ENCODE measurements around the gene PILRA.

DNA sequence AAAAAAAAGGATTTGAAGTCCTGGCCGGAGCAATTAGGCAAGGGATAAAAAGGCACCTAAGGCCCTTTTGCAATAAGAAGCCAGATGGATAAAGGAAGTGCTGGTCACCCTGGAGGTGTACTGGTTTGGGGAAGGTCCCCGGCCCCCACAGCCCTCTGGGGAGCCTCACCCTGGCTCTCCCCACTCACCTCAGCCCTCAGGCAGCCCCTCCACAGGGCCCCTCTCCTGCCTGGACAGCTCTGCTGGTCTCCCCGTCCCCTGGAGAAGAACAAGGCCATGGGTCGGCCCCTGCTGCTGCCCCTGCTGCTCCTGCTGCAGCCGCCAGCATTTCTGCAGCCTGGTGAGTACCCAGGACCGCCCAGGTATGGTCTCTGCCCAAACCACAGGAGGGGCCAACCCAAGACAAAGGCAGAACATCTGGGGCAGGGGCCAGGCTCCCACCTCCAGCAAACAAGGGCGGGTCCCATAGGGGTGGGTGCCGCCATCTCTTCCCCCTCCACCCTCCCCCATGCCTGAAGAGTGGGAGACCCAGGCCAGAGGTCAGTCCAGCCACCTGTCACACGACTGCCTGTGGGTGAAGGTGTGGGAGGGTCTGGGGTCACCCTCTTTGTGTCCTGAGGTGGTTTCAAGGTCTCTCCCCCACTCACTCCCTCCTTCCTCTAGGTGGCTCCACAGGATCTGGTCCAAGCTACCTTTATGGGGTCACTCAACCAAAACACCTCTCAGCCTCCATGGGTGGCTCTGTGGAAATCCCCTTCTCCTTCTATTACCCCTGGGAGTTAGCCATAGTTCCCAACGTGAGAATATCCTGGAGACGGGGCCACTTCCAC, 15.0 kb upstream of the PILRA start, which contains the start of gene PILRB:
- TF ChIP-seq EZH2 (IDR thresholded peaks at IDR 0.05; ENCODE audit: insufficient read depth, poor library complexity, severe bottlenecking) (no peak), EZH2phosphoT487 (IDR thresholded peaks at IDR 0.05; ENCODE audit: insufficient read depth, low read depth) (no peak)
